GM12891 (cell line): ENCODE measurements around the gene GAA.

Experiments used
- POLR2A ChIP-seq: IDR thresholded peaks from 2 replicates; pipeline ENCODE4 v1.6.1; 2011; ENCODE audit warnings: low read depth, low read length, control low read depth
- SPI1 ChIP-seq: IDR thresholded peaks from 2 replicates; pipeline ENCODE4 v1.6.1; 2011; ENCODE audit warnings: low read depth, low read length, control low read depth

- TF ChIP-seq POLR2A (no peak), SPI1 (no peak)
These were observed 6.1 kb upstream of the GAA start for GRCh38 chr17:80095038-80095843.
